HG02870 (cell line): ENCODE data around the gene DCAF5.
A peak's percentile ranks its signal among the peaks of the same experiment; 100 is the strongest.
"Not testable (repeated sequence)": the region's sequence is repeated elsewhere in the genome, so short reads cannot be mapped to it uniquely, and the experiment has no call there.

Experiments
- ATAC-seq: cut with Tn5 transposase; IDR thresholded peaks from one replicate; pipeline ENCODE4 v1.9.1; 2021; ENCODE audit warnings: mild to moderate bottlenecking, moderate library complexity; ENCODE audit not compliant: unreplicated experiment

Gene DCAF5

DNA sequence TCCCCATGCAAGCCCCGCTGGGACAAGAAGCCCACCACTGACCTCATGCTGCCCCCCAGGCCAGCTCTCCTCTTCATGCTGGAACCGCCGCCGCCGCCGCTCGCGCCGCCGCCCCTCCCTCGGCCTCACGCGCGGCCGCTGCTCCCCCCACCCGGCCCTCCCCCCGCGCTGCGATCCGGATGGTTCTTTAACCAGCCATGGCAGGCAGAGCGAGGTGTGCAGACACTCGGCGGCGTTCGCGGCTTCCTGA is at the start of gene DCAF5:
DCAF5 (minus strand) TSS at position 218 of the 250 bp plus-strand sequence; CDS start at position 77, 141 bp downstream.
- ATAC-seq: no peak

GRCh38 chr14:69199786-69200185 is 46.9 kb upstream of the DCAF5 start:
- ATAC-seq: no peak

GRCh38 chr14:69193721-69194120 is 40.8 kb upstream of the DCAF5 start:
- ATAC-seq: no peak

- ATAC-seq: peak; percentile 87
Observed at GRCh38 chr14:69191340-69192111, 38.6 kb upstream of the DCAF5 start, which contains the start of gene EXD2. EXD2 (plus strand) TSS chr14:69191498; CDS start chr14:69209471, 17,973 bp downstream.

- ATAC-seq: no peak
Observed at GRCh38 chr14:69190191-69190590, 37.3 kb upstream of the DCAF5 start.

- ATAC-seq: no peak
Observed at GRCh38 chr14:69183735-69184134, 30.8 kb upstream of the DCAF5 start.

- not testable (repeated sequence) for ATAC-seq
Observed at GRCh38 chr14:69182580-69182979, 29.7 kb upstream of the DCAF5 start.

DNA sequence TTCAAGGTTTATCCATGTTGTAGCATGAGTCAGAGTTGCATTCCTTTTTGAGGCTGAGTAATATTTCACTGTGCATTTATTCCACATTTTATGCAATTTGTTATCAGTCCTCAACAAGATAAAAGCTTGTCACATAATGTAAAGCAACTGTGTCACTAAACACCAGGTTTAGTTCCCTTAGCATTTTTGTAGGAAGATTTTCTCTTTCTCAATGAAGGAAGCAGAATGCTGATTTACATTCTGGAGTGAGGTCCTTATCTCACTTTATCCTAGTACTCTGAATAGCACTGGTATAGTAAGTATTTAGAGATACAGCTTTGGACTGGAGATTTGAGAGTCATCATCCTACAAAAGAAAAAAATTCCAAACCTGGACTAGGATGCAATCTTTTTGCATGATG is 28.6 kb upstream of the DCAF5 start:
- ATAC-seq: no peak

- no peak for ATAC-seq
Observed at GRCh38 chr14:69175130-69175529, 22.2 kb upstream of the DCAF5 start.

- ATAC-seq: no peak
Observed at GRCh38 chr14:69171569-69171968, 18.6 kb upstream of the DCAF5 start.

GRCh38 chr14:69170839-69171238 is 17.9 kb upstream of the DCAF5 start:
- no peak for ATAC-seq

DNA sequence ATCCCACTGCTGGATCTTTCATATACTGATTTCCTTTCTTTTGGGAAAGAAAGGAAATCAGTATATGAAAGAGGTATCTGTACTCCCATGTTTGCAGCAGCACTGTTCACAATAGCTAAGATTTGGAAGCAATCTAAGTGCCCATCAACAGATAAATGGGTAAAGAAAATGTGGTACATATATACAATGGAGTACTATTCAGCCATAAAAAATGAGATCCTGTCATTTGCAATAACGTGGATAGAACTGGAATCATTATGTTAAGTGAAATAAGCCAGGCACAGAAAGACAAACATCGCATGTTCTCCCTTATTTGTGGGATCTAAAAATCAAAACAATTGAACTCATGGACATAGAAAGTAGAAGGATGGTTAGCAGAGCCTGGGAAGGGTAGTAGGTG is 12.9 kb upstream of the DCAF5 start:
- not testable (repeated sequence) for ATAC-seq

- ATAC-seq: no peak
Observed at GRCh38 chr14:69161590-69161989, 8.7 kb upstream of the DCAF5 start.

- no peak for ATAC-seq
Observed at GRCh38 chr14:69156224-69156623, 3.3 kb upstream of the DCAF5 start.

- no peak for ATAC-seq
Observed at GRCh38 chr14:69154779-69155178, 1.9 kb upstream of the DCAF5 start.

- no peak for ATAC-seq
Observed at GRCh38 chr14:69153873-69154270, 953 bp upstream of the DCAF5 start.

DNA sequence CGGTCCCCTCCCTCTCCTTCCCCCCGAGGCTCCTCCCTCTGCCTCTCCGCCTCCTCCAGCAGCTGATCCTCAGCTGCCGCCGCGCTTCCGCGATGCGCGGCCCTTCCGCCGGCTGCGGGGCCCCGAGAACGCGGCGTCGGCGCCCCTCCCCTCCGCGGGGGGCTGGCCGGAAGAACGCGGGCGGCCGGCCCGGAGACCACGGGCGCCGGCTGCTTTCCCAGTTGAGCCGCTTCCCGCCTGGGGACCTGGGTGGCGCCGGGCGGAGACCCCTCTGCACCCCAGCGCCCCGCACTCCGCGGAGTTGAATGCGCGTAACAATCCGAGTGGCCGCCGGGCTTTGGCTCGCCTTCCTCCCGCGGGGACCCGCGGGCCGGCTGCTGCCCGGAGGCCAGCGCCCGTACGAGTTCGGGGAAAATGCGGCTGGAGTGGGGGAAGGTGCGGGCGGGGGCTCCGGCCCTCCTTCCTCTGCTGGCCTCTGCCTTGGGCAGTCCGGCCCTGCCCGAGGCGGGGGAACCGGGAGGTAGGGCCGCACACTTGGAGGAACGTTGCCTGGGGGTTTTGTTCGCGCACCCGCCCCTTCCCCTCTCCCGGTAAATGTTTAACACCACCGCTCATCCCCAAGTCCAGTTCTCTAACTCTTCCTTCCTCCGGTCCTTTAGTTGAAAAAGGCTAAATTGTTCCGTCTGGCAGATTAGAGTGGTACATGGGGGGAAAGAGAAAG is 393 bp upstream of the DCAF5 start:
- ATAC-seq: peak; percentile 87

GRCh38 chr14:69152181-69152901 is 578 bp downstream of the DCAF5 start:
- ATAC-seq: peak; percentile 7

- peak; percentile 39 for ATAC-seq
Observed at GRCh38 chr14:69151458-69152180, 1.3 kb downstream of the DCAF5 start.

DNA sequence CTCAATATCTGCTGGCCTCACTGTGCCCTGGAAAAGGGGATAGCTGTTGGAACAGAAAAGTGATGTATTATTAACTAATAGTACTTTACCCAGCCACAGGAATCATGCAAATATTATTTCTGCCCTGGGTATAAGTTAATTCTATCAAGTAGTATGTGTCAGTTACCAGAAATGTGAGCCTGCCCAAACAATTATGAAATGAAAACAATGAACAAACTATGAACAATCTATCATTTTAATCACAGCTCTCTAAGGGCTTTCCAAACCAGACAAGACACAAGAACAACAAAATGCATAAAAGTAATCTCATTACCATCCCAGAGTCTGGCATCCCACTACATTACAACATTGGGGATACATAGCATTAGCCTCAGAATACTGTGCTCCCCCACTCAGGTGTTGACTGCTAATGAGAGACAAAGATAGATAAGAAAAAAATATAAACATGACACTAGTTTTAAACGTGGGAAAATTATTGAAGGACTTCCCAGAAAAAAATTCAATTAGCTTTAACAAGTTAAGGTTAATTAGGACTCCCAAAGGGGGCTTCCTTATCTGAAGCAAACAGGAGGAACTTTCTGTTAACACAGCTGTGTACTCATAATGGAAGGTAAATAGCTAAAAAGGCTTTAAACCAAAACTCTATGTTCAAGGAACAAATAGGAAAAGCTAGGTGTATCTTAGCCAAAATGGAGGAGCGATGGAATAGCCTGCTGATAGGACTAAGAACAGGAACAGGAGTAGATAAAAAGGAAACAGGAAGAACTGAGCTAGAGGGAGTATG is 3.3 kb downstream of the DCAF5 start:
- ATAC-seq: no peak
